Measurements from ENCODE around the gene BAG5. TPM values are rescaled to one million over a fixed set of nuclear protein-coding genes. Genes with fewer than 3 reads are reported as not detected.
"Not testable (repeated sequence)": the region's sequence is repeated elsewhere in the genome, so short reads cannot be mapped to it uniquely, and the experiment has no call there.

BAG5 gene
- total RNA-seq, 2 donors from 2014 or later: 15.2 to 23.6 TPM

GRCh38 chr14:103528587-103529382 is 33.7 kb downstream of the BAG5 start, which contains the start of gene TRMT61A:
Gene TRMT61A (plus strand): TSS chr14:103529196. CDS start chr14:103529979, 783 bp downstream.
- intact Hi-C loops (cut with DNase I): no loop called here
- DNase-seq (peak; percentile 89), ATAC-seq (peak; percentile 91 to 92)

GRCh38 chr14:103528146-103528586 is 34.3 kb downstream of the BAG5 start:
- peak; percentile 48 to 56 for ATAC-seq
- intact Hi-C loops (cut with DNase I): no loop called here
- DNase-seq: no peak

- ATAC-seq (no peak), DNase-seq (no peak)
- intact Hi-C loops (cut with DNase I): no loop called here
These were observed 34.9 kb downstream of the BAG5 start for GRCh38 chr14:103527408-103528145.

- ATAC-seq: no peak
- intact Hi-C loops (cut with DNase I): no loop called here
- no peak for DNase-seq
These were observed 35.6 kb downstream of the BAG5 start for GRCh38 chr14:103526914-103527248.

GRCh38 chr14:103526247-103526913 is 36.1 kb downstream of the BAG5 start:
- intact Hi-C loops (cut with DNase I): no loop called here
- ATAC-seq: no peak
- DNase-seq: no peak

GRCh38 chr14:103525430-103526246 is 36.8 kb downstream of the BAG5 start:
- ATAC-seq; DNase-seq; intact Hi-C loops (cut with DNase I): not testable (repeated sequence)

- intact Hi-C loops (cut with DNase I): no loop called here
- DNase-seq (no peak), ATAC-seq (no peak)
These were observed 38.2 kb downstream of the BAG5 start for GRCh38 chr14:103524002-103524935.

- no peak for ATAC-seq
- no peak for DNase-seq
- intact Hi-C loops (cut with DNase I): no loop called here
These were observed 38.9 kb downstream of the BAG5 start for GRCh38 chr14:103523575-103523954.

GRCh38 chr14:103522649-103523574 is 39.5 kb downstream of the BAG5 start, which contains the start of gene CKB:
Gene CKB (minus strand): TSS chr14:103522830. CDS start chr14:103522493, 337 bp downstream.
- ATAC-seq: peak; percentile 8 to 28
- intact Hi-C loops (cut with DNase I): no loop called here
- DNase-seq: peak; percentile 82

- DNase-seq (peak; percentile 56), ATAC-seq (no peak)
- intact Hi-C loops (cut with DNase I): no loop called here
These were observed 40.4 kb downstream of the BAG5 start for GRCh38 chr14:103521951-103522563.

- ATAC-seq: peak; percentile 41 to 53
- DNase-seq: no peak
- intact Hi-C loops (cut with DNase I): no loop called here
These were observed 41.0 kb downstream of the BAG5 start for GRCh38 chr14:103521438-103521950.

GRCh38 chr14:103520657-103521437 is 41.6 kb downstream of the BAG5 start:
- ATAC-seq (peak; percentile 44 to 54), DNase-seq (peak; percentile 84)
- intact Hi-C loops (cut with DNase I): no loop called here

GRCh38 chr14:103520269-103520656 is 42.2 kb downstream of the BAG5 start:
- intact Hi-C loops (cut with DNase I): no loop called here
- ATAC-seq (no peak), DNase-seq (peak; percentile 25)

GRCh38 chr14:103519837-103520212 is 42.6 kb downstream of the BAG5 start:
- intact Hi-C loops (cut with DNase I): loop anchor here in 1 of 2 donors (2.0 kb wide), 1 partner anchor 25 kb away; no protein-coding TSS in a partner anchor
- DNase-seq: peak; percentile 54
- ATAC-seq: no peak
